Measurements from ENCODE around the gene UNC80.

DNA sequence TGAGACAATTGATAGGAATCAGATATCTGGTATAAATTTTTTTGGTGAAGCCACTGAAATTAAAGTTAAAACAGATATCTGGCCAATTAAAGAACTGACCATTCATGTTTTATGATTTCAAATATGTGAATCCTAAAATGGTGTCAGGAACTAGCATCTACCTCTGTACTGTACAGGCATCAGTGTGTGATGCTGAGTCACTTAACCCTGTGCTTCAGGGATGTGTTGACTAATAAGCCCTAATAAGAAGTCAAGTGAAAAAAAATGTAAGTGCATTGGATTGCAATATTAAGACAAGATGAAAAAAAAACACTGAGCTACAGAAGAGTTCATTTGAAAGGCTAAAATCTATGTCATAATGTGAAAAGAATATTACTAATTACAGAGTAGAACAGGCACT lies 9.1 kb upstream of the UNC80 start:
- TF ChIP-seq, protein P1, sequence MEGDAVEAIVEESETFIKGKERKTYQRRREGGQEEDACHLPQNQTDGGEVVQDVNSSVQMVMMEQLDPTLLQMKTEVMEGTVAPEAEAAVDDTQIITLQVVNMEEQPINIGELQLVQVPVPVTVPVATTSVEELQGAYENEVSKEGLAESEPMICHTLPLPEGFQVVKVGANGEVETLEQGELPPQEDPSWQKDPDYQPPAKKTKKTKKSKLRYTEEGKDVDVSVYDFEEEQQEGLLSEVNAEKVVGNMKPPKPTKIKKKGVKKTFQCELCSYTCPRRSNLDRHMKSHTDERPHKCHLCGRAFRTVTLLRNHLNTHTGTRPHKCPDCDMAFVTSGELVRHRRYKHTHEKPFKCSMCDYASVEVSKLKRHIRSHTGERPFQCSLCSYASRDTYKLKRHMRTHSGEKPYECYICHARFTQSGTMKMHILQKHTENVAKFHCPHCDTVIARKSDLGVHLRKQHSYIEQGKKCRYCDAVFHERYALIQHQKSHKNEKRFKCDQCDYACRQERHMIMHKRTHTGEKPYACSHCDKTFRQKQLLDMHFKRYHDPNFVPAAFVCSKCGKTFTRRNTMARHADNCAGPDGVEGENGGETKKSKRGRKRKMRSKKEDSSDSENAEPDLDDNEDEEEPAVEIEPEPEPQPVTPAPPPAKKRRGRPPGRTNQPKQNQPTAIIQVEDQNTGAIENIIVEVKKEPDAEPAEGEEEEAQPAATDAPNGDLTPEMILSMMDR (conservative IDR thresholded peaks at IDR 0.05 in 1 of 2, IDR thresholded peaks at IDR 0.05 in 1 of 2; ENCODE audit: low read depth in 1 of 2, low read length in 2 of 2): no peak
- no peak for TF ChIP-seq EZH2 (IDR thresholded peaks at IDR 0.05; ENCODE audit: low read length, missing control alignments)
